Astrocyte (in vitro differentiated cells and primary cell): Measurements from ENCODE around the gene PIK3C2B. TPM values are rescaled to one million over a fixed set of nuclear protein-coding genes. Genes with fewer than 3 reads are reported as not detected.

Source experiments
- DNase-seq: peaks from one replicate; pipeline ENCODE4 v3.0.0-alpha.2; 2010; ENCODE audit warnings: low read depth
- FAIRE-seq: peaks from 2 replicates; lab custom pipeline; 2011; peaks lifted over from hg19 to GRCh38; lab: Jason Lieb, UNC
- H2AFZ ChIP-seq: 2 replicates; pipeline ENCODE4 v1.6.0; 2012; ENCODE audit warnings: low read depth, low read length, inconsistent platforms
- H3K27ac ChIP-seq: 2 replicates; pipeline ENCODE4 v1.5.1; 2011; ENCODE audit warnings: low read depth, low read length, inconsistent platforms
- H3K27me3 ChIP-seq: 2 replicates; pipeline ENCODE4 v1.6.0; 2011; ENCODE audit warnings: low read length, inconsistent platforms; ENCODE audit not compliant: insufficient read depth
- H3K36me3 ChIP-seq: 2 replicates; pipeline ENCODE4 v1.5.1; 2011; ENCODE audit warnings: low read length, inconsistent platforms; ENCODE audit not compliant: insufficient read depth
- H3K4me1 ChIP-seq: 2 replicates; pipeline ENCODE4 v1.5.1; 2011; ENCODE audit warnings: low read length, inconsistent platforms; ENCODE audit not compliant: insufficient read depth
- H3K4me2 ChIP-seq: 2 replicates; pipeline ENCODE4 v1.6.0; 2012; ENCODE audit warnings: low read length, inconsistent platforms
- H3K4me3 ChIP-seq: 2 replicates; pipeline ENCODE4 v1.5.1; 2011; ENCODE audit warnings: low read depth, mild to moderate bottlenecking, low read length, inconsistent platforms; ENCODE audit not compliant: insufficient read depth
- H3K79me2 ChIP-seq: 2 replicates; pipeline ENCODE4 v1.6.0; 2012; ENCODE audit warnings: mild to moderate bottlenecking, low read length, inconsistent platforms; ENCODE audit not compliant: insufficient read depth
- H3K9ac ChIP-seq: 2 replicates; pipeline ENCODE4 v1.6.0; 2012; ENCODE audit warnings: mild to moderate bottlenecking, low read length, inconsistent platforms
- H3K9me3 ChIP-seq: 2 replicates; pipeline ENCODE4 v1.5.1; 2012; ENCODE audit warnings: low read depth, mild to moderate bottlenecking, low read length, inconsistent platforms; ENCODE audit not compliant: insufficient read depth
- H4K20me1 ChIP-seq: 2 replicates; pipeline ENCODE4 v1.6.0; 2012; ENCODE audit warnings: low read length, inconsistent platforms; ENCODE audit not compliant: insufficient read depth
- H3K27ac Mint-ChIP-seq: one replicate; pipeline ENCODE4 v1.8.0; 2021; ENCODE audit warnings: mild to moderate bottlenecking, mixed read lengths; ENCODE audit not compliant: unreplicated experiment
- H3K27me3 Mint-ChIP-seq: one replicate; pipeline ENCODE4 v1.8.0; 2021; ENCODE audit warnings: low read depth, mixed read lengths; ENCODE audit not compliant: unreplicated experiment
- H3K36me3 Mint-ChIP-seq: one replicate; pipeline ENCODE4 v1.8.0; 2021; ENCODE audit warnings: low read depth, mixed read lengths; ENCODE audit not compliant: unreplicated experiment
- H3K4me1 Mint-ChIP-seq: one replicate; pipeline ENCODE4 v1.8.0; 2021; ENCODE audit warnings: low read depth, mixed read lengths; ENCODE audit not compliant: unreplicated experiment
- H3K4me3 Mint-ChIP-seq: one replicate; pipeline ENCODE4 v1.8.0; 2021; ENCODE audit warnings: mild to moderate bottlenecking, moderate library complexity, mixed read lengths; ENCODE audit not compliant: unreplicated experiment
- H3K9me3 Mint-ChIP-seq: one replicate; pipeline ENCODE4 v1.8.0; 2021; ENCODE audit warnings: mild to moderate bottlenecking, mixed read lengths; ENCODE audit not compliant: unreplicated experiment
- CTCF ChIP-seq: IDR thresholded peaks from 2 replicates; pipeline ENCODE4 v1.5.1; 2011; ENCODE audit warnings: low read depth, mild to moderate bottlenecking, inconsistent platforms, low read length, moderate library complexity; ENCODE audit not compliant: insufficient read depth
- EZH2 ChIP-seq: IDR thresholded peaks from 2 replicates; pipeline ENCODE4 v1.6.1; 2012; ENCODE audit warnings: mild to moderate bottlenecking, low read length, inconsistent platforms; ENCODE audit not compliant: insufficient read depth
- total RNA-seq: library from RNA; stranded (reverse); gene quantifications from 2 replicates; pipeline ENCODE4 v1.2.1, GENCODE V29; 2021

The PIK3C2B gene
- total RNA-seq, 1 donor from 2014 or later = 19.3 TPM

DNA sequence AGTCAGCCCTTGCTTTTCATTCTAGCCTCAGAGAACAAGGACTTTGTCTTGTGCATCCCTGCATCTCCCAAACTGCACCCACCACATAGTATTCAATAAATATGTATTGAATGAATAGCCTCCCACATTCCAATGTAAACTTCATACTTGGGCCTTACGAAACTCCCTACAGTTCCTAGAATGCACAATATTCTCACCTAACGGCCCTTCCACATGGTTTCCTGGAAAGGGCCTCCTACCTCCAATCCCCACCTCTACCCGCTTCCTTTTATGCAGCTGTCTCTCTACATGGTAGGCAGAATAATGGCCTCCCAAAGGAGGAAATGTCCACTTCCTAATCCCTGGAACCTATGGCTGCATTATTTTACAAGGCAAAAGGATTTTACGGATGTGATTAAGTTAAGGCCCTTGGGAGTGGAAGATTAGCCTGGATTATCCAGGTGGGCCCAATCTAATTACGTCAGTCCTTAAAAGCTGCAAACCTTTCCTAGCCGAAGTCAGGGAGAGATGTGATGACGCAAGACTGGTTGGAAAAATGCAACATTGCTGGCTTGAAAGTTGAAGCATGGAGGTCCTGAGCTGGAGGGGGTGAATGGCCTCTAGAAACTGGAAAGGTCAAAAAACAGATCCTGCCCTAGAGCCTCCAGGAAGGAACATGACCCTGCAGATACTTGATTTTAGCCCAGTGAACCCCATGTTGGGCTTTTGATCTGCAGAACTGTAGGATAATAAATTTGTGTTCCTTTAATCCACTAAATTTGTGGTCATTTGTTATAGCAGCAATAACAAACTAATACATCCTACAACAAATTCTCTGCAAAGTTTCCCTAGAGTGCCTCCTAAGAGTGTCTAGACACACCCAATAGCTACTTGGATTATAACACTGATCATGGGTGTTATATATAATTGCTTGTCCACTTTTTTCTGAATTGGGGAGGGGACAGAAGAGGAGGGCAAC lies 5.2 kb upstream of the PIK3C2B start:
- Histone ChIP-seq H3K27me3 (peaks cover 24% of the 10 kb centered on the region), H3K9me3 (no peaks in the 10 kb centered on the region), H3K4me2 (no peak overlapping the region), H4K20me1 (no peaks in the 10 kb centered on the region), H3K4me1 (peaks cover 4% of the 10 kb centered on the region), H3K27ac (no peak overlapping the region), H3K4me3 (no peak overlapping the region), H3K79me2 (no peaks in the 10 kb centered on the region), H3K36me3 (no peaks in the 10 kb centered on the region), H3K9ac (no peak overlapping the region), H2AFZ (no peak overlapping the region)
- Mint-ChIP-seq H3K9me3 (no peaks in the 10 kb centered on the region), H3K4me3 (no peak overlapping the region), H3K27me3 (peaks cover 22% of the 10 kb centered on the region), H3K4me1 (peaks cover 3% of the 10 kb centered on the region), H3K36me3 (no peaks in the 10 kb centered on the region), H3K27ac (no peak overlapping the region)
- FAIRE-seq = no peak
- no peak for DNase-seq
- TF ChIP-seq EZH2 (no peak), CTCF (no peak)

- Histone ChIP-seq H3K27me3 (peaks cover 24% of the 10 kb centered on the region), H3K9ac (no peak overlapping the region), H3K4me3 (no peak overlapping the region), H3K79me2 (no peaks in the 10 kb centered on the region), H2AFZ (no peak overlapping the region), H3K27ac (no peak overlapping the region), H3K4me2 (no peak overlapping the region), H3K36me3 (no peaks in the 10 kb centered on the region), H4K20me1 (no peaks in the 10 kb centered on the region), H3K4me1 (peaks cover 7% of the 10 kb centered on the region), H3K9me3 (no peaks in the 10 kb centered on the region)
- Mint-ChIP-seq H3K36me3 (no peaks in the 10 kb centered on the region), H3K27me3 (peaks cover 22% of the 10 kb centered on the region), H3K4me1 (peaks cover 3% of the 10 kb centered on the region), H3K9me3 (no peaks in the 10 kb centered on the region), H3K4me3 (no peak overlapping the region), H3K27ac (no peak overlapping the region)
- FAIRE-seq (no peak), DNase-seq (no peak)
- TF ChIP-seq EZH2 (no peak), CTCF (no peak)
These were observed 4.4 kb upstream of the PIK3C2B start for GRCh38 chr1:204498981-204499380.

DNA sequence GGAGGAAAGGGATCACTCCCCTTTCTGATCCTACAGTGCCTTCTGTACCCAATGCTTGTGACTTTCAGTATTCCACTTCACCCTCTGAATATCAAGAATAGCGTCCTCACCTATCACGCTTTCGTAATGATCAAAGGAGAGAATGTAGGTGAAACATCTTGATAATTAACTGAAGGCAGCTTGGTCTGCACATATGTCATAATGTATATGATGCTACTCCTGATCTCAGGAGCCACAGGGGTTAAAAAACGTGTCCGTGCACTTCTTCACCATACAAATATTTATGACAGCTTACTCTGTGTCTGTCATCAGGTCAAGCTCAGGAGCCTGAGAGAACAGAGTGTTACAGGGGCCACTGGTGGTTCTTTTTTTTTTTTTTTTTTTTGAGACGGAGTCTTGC lies 1.2 kb upstream of the PIK3C2B start:
- Histone ChIP-seq H3K36me3 (no peaks in the 10 kb centered on the region), H3K27ac (no peak overlapping the region), H2AFZ (no peak overlapping the region), H3K79me2 (peaks cover 3% of the 10 kb centered on the region), H3K4me3 (no peak overlapping the region), H3K9me3 (no peaks in the 10 kb centered on the region), H3K4me1 (peaks cover 16% of the 10 kb centered on the region), H4K20me1 (peaks cover 22% of the 10 kb centered on the region), H3K27me3 (peaks cover 35% of the 10 kb centered on the region), H3K4me2 (no peak overlapping the region), H3K9ac (no peak overlapping the region)
- no peaks in the 10 kb centered on the region for H3K9me3 Mint-ChIP-seq
- no peak for TF ChIP-seq EZH2
- TF ChIP-seq CTCF = no peak
- H3K36me3 Mint-ChIP-seq = no peaks in the 10 kb centered on the region
- H3K27ac Mint-ChIP-seq = no peak overlapping the region
- H3K4me3 Mint-ChIP-seq = peak overlapping the region; percentile 25
- peaks cover 22% of the 10 kb centered on the region for H3K27me3 Mint-ChIP-seq
- no peak for FAIRE-seq
- DNase-seq = no peak
- peaks cover 18% of the 10 kb centered on the region for H3K4me1 Mint-ChIP-seq
